HG02973 (cell line): ENCODE data around the gene IER5.
"Not testable (repeated sequence)": the region's sequence is repeated elsewhere in the genome, so short reads cannot be mapped to it uniquely, and the experiment has no call there.

Experiments used
- ATAC-seq: cut with Tn5 transposase; IDR thresholded peaks from one replicate; pipeline ENCODE4 v1.9.1; 2021; ENCODE audit warnings: moderate library complexity; ENCODE audit not compliant: unreplicated experiment

The IER5 gene

GRCh38 chr1:181113059-181113641 is 24.6 kb downstream of the IER5 start:
- no peak for ATAC-seq

DNA sequence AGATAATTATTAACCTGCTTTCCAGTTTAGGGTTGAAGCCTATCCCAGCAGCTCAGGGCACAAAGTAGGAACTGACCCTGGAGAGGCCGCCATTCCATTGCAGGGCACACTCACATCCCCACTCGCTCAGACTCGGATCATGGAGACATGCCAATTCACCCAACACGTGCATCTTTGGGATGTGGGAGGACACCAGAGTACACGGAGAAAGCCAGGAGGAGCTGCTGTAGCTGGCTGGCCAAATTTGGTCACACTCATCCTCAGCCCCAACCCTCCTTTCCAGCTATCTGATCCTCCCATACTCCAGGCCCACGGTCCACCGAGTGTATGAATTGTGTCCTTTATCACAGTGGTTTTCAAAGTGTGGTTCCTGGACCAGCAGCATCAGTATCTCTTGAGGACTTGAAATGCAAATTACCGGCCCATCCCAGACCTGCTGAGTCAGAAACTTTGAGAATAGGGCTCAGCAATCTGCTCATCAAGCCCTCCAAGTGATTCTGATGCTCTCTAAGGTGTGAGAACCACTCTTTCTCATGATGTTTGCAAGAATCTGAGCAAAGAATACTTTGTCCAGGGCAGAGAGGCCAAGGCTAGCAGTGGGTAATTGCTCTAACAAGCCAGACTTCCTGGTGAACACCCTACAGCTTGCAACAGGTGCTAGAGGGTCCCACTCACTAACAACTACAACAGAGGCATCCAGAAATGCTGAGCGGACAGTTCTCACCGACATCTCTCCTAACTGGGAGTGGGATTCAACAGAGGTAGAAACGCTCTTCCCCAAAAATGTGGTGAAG is 26.3 kb downstream of the IER5 start:
- no peak for ATAC-seq

- no peak for ATAC-seq
Observed at GRCh38 chr1:181115368-181115684, 26.8 kb downstream of the IER5 start.

DNA sequence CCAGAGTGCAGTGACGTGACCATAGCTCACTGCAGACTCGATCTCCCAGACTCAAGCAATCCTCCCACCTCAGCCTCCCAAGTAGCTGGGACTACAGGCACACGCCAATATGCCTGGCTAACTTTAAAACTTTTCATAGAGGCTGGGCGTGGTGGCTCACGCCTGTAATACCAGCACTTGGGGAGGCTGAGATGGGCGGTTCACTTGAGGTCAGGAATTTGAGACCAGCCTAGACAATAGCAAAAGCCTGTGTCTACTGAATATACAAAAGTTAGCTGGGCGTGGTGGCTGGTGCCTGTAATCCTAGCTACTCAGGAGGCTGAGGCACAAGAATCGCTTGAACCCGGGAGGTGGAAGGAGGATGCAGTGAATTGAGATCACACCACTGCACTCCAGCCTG is 27.5 kb downstream of the IER5 start:
- ATAC-seq: not testable (repeated sequence)

DNA sequence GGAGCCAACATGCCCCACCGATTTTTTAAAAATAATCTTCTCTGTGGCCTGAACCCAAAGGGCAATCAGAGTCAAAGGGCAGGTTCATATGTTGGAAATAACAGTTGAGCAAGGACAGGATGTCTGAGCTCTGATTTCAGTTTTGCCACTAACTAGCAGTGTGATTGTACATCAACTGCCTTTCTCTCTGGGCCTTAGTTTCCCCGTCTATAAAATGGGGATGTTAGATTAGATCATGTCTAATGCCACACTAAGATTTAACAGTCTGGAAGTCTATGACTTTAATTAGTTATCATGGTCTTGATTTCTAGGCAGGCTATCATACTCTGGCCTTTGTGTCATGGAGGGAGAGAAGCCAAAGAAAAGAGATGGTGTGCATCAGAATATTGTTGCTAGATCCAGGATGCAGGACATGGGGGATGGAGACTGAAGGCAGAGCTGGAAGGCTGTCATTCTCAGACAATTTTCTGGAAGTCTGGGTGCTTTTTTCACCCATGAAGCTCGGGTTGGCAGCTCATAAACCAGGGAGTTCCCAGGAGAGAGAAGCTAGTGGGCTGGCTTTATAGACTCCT is 28.4 kb downstream of the IER5 start:
- ATAC-seq: no peak

GRCh38 chr1:181117648-181118449 is 29.3 kb downstream of the IER5 start:
- no peak for ATAC-seq

DNA sequence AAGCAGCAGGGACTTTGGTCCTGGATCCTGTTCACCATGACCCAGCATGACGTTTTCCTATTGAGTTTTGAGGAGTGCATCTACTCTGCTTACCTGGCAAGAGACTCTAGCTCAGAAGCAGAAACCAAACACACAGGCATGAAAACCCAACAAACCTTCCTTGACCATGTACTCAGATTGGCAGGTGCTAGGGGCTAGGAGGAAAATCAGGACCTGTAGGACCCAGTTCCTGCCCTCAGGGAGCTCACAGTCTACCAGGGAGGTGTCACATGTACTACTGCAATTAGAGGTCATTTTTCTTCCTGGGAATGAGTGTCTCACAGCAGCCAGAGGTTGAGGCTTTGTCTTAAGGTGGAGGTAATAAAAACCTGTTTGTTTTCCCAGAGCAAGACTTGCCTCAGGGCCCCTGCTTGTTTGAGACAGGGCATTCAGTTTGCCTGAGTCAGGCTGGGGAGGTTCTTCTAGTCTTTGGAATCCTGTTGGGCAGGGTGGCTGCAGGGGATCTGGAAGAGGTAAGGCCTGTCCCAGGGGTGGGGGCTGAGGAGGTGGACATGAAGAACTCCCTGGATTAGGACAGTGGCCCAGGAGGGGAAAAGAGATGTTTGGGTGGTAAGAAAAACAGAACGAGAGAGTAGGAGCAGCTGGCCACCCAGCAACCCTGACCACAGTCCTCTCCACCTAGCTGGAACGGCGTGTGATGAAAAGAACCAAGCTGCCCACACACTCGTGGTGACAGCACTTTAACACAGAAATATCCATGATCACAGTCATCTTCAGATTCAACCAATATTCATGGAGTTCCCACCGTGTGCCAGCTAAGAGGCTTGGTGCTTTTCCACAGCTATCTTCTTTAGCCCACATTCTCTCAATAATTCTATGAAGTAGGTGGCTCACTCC is 30.8 kb downstream of the IER5 start:
- ATAC-seq: no peak

DNA sequence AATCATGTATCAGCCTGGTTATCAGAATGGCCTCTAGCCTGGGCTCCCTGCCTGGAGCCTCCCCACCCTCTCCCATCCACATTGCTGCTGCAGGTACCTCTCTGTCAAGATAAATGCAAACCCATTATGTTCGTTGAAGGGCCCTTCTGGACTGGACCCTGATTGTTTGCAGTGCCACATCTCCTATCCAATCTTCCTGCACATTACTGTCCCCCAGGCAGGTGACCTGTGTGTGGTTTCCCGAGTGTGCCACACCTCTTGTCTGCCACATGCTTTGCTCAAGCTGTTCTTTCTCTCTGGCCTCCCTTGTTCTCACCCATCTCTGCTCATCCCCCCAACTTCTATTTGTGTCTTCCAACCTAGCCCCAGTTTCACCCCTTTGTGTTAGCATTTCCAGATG is 32.4 kb downstream of the IER5 start:
- no peak for ATAC-seq

DNA sequence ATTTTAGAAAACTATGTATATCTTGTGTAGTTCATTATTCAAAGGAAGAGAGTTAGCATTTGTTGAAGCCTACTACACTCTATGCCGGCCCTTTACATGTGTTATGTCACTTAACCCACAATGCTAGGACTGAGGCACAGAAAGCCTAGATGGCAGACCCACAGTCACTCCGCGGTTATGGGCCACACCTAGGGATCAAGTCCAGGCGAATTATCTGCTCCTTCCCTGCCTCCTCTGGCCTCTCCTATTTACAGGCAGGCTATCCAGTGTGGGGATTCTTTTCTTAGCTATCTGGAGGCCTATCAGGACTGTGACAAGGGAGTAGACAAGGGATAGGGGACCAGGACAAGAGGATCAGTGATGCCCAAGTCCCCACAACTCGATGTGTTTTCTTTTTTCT is 33.0 kb downstream of the IER5 start:
- ATAC-seq: no peak

- ATAC-seq: no peak
Observed at GRCh38 chr1:181122222-181122621, 33.7 kb downstream of the IER5 start.

GRCh38 chr1:181123173-181123572 is 34.7 kb downstream of the IER5 start:
- no peak for ATAC-seq

- no peak for ATAC-seq
Observed at GRCh38 chr1:181124291-181124751, 35.8 kb downstream of the IER5 start.

DNA sequence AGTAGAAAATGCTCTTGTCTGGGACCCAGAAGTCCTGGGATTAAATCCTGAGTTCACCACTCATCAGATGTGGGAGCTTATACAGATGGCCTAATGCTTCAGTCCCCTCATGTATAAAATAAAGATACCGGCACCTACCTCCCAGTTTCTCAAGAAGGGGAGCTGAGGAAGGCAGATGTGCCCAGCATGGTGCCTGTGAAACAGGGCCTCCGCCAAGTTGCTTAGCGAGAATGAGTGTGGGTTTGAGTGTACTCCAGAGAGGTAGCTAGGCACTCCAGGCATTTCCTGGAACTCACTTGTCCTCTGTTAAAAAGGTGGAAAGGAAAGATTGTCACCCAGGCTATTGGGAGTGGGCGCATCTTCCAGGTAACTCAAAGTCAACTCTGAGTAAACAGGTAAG is 37.8 kb downstream of the IER5 start:
- no peak for ATAC-seq

GRCh38 chr1:181126871-181127587 is 38.5 kb downstream of the IER5 start:
- no peak for ATAC-seq

- no peak for ATAC-seq
Observed at GRCh38 chr1:181127898-181128453, 39.5 kb downstream of the IER5 start.

DNA sequence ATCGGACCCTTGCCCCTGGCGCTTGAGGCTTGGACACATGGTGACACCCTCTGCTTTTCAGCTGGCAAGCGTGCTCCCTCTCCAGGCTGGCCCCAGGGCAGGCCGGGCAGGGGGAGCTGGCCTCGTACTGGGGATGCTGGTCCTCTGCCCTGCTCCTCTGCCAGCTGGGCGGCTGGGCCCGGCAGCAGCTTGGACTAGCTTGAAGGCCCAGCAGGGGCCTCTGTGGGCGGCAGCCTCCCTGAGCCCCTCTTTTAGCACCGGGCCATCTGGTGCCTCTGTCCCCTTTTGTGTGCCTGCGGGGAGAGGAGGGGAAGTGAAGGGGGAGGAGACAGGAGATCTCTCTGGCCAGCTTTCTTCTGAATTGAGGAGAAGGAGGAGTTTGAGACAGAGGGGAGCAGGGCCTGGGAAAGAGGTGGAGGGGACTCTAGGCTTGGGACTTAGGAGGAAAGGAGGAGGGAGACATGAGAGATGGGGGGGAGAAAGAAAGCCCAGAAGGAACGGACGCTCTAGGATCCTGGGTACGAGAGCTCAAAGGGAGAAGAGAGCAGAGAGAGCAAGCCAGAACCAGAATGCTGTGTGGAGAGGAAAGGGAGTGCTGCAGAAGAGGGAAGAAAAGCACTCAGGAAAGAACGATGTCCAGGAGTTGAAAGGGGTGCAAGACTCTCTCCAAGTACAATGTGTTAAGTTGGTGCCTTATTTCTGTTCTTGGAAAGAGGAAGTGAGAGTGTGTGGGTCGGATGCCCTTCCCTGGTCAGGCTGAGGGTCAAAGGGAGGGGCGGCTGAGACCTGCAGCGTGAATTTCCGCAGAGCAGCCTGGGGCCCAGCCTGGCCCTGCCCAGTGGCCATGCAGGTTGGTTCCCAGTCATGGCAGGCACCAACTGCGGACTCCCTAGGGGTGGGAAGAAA is 40.3 kb downstream of the IER5 start:
- peak; percentile 43 for ATAC-seq

DNA sequence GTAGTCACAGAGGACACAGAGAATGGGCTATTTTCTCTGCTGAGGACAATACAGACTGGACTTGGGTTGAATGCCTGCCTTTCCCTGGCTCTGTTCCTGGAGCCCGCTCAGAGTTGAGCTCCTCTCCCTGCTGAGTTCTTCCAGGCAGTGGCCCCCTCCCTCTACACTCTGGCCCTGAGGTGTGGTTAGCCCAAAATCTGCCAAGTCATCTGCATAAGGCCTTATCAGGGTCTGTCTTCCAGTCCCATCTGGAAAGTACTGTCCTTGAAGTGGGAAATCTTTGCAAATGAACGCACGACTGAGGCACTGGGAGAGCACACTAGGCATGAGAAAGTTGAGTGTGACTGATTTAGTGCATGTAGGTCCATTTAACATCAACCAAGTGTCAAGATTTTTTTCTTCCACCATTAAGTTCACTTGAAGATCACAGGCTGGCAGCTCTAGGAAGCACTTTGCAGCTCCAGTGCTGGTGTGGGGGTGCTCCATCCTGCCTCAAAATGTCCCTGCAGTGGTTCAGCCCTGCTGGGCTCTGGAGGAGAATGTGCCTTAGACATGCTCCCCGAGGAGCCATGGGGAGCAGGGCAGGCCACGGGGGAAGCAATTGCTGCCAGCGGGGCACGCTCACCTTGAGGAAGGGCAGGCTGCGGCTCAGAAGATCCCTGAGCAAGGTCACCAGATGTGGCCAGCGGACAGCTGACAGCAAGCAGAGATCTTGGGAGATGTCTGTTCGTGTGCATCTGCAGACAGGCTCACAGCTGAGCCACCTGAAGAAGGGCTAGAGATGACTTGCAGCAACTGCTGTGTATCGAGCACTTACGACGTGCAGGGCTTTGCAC is 41.5 kb downstream of the IER5 start:
- no peak for ATAC-seq
